IMR-90 (cell line): ENCODE results near the gene FARP1. TPM values are rescaled to one million over a fixed set of nuclear protein-coding genes. Genes with fewer than 3 reads are reported as not detected.

Experiments used
- ELK1 ChIP-seq: fragments of 150-350 bp; IDR thresholded peaks from 2 replicates; pipeline ENCODE4 v1.6.1; 2016; ENCODE audit warnings: low read depth, mild to moderate bottlenecking, low read length, moderate library complexity, borderline replicate concordance
- RFX5 ChIP-seq: IDR thresholded peaks from 2 replicates; pipeline ENCODE4 v1.8.0; 2012; ENCODE audit warnings: low read depth, mild to moderate bottlenecking, low read length, moderate library complexity
- SMC3 ChIP-seq: fragments of 150-350 bp; IDR thresholded peaks from 2 replicates; pipeline ENCODE4 v1.6.1; 2016; ENCODE audit warnings: low read depth, mild to moderate bottlenecking, antibody characterized with exemption, low read length, moderate library complexity
- polyA plus RNA-seq, 3 experiments: library from polyadenylated mRNA; depleted of rRNA; stranded (reverse); fragments of >200 nt; gene quantifications; 2 replicates each; pipeline ENCODE4 v1.2.3, GENCODE V29; 2012; ENCODE audit warnings: low replicate concordance in 1 of 3
- total RNA-seq: library from RNA; depleted of rRNA; stranded (reverse); fragments of >200 nt; gene quantifications from 2 replicates; pipeline ENCODE4 v1.2.3, GENCODE V29; 2012

FARP1 gene
- total and polyA plus RNA-seq, 2 of the 4 experiments (the other 2 are of a cell fraction), result 39.6 to 57.0 TPM

- TF ChIP-seq ELK1, result no peak
- peak; percentile 78 for TF ChIP-seq SMC3
- no peak for TF ChIP-seq RFX5
Measured at GRCh38 chr13:98445340-98446233, 302.7 kb downstream of the FARP1 start (continued).
